ENCODE data around the gene MCM9.

GRCh38 chr6:118865100-118865391 is 69.9 kb downstream of the MCM9 start:
- no peak for TF ChIP-seq CTCF (IDR thresholded peaks at IDR 0.05)
- TF ChIP-seq POLR2A (IDR thresholded peaks at IDR 0.05) = no peak

Data from body of pancreas (tissue), 4 donors.